Sigmoid colon (tissue), 7 donors: ENCODE results near the gene FBXL7. TPM values are rescaled to one million over a fixed set of nuclear protein-coding genes. Genes with fewer than 3 reads are reported as not detected.

ENCODE experiments used
- DNase-seq: peaks from one replicate; pipeline ENCODE4 v3.0.0-alpha.2; 2019
- H3K27ac ChIP-seq, 4 donors: fragments of 200-600 bp; sonication (generic); one replicate each; pipeline ENCODE4 v1.5.1; 2016 to 2019; ENCODE audit warnings: mild to moderate bottlenecking in 1 of 4
- H3K27me3 ChIP-seq, 3 donors: fragments of 200-600 bp; sonication (generic); one replicate each; pipeline ENCODE4 v1.5.1; 2019; ENCODE audit warnings: mild to moderate bottlenecking in 1 of 3
- H3K36me3 ChIP-seq, 4 donors: fragments of 200-600 bp; sonication (generic); one replicate each; pipeline ENCODE4 v1.5.1; 2016 to 2019
- H3K4me1 ChIP-seq, 4 donors: fragments of 200-600 bp; sonication (generic); one replicate each; pipeline ENCODE4 v1.5.1; 2017 to 2019
- H3K4me3 ChIP-seq, 4 donors: fragments of 200-600 bp; sonication (generic); one replicate each; pipeline ENCODE4 v1.5.1; 2017 to 2019; ENCODE audit warnings: mild to moderate bottlenecking in 2 of 4, moderate library complexity in 1 of 4
- H3K9me3 ChIP-seq, 4 donors: fragments of 200-600 bp in 3 of 4; sonication (generic) in 3 of 4; one replicate each; pipeline versions ENCODE4 v1.5.1 to v1.6.1; 2013 to 2019
- EP300 ChIP-seq, 4 donors: sonication (generic); formaldehyde crosslinking; IDR thresholded peaks; one replicate each; pipeline ENCODE4 v1.6.1; 2017; ENCODE audit warnings: antibody characterized with exemption in 4 of 4
- POLR2A ChIP-seq, 2 donors: fragments of 450-650 bp; IDR thresholded peaks; one replicate each; pipeline ENCODE4 v1.6.1; 2016; ENCODE audit warnings: antibody characterized with exemption in 2 of 2, mild to moderate bottlenecking in 2 of 2, moderate library complexity in 2 of 2
- POLR2AphosphoS5 ChIP-seq, 4 donors: sonication (generic); formaldehyde crosslinking; IDR thresholded peaks; one replicate each; pipeline ENCODE4 v1.6.1; 2017; ENCODE audit warnings: antibody characterized with exemption in 4 of 4
- WGBS, 2 donors: extraction: QIAGEN DNeasy Blood & Tissue Kit; methylation state at CpG; one replicate each; pipeline ENCODE4 v1.1.7; 2013; 5-methylcytosine and 5-hydroxymethylcytosine counted together
- intact Hi-C: fragments of 100-400 bp; cut with DNase I; formaldehyde crosslinking; loops from one replicate; pipeline ENCODE4 v1.15.1; 2023
- polyA plus RNA-seq, 3 donors: library from polyadenylated mRNA; stranded (reverse); fragments of 200-250 nt; gene quantifications; one replicate each; pipeline ENCODE4 v1.2.3, GENCODE V29; 2013
- total RNA-seq, 4 donors: library from RNA; depleted of rRNA; stranded (reverse); fragments of >200 nt; gene quantifications; one replicate each; pipeline ENCODE4 v1.1.0, GENCODE V29; 2016
- TF ChIP-seq, protein P1 (sequence below), 4 experiments: fragments of 450-650 bp in 3 of 4; fragments of 200-600 bp in 1 of 4; IDR thresholded peaks; one replicate each; pipeline ENCODE4 v1.5.1; 2016 to 2019; ENCODE audit warnings: antibody characterized with exemption in 4 of 4, mild to moderate bottlenecking in 3 of 4, moderate library complexity in 2 of 4
- donor health status: healthy with polysubstance abuse.
- donor health status: Bipolar disorder and iron deficiency.
- donor health status: healthy.

The FBXL7 gene
- total and polyA plus RNA-seq, 7 donors: 0.92 to 44.3 (median 18.2) TPM

DNA sequence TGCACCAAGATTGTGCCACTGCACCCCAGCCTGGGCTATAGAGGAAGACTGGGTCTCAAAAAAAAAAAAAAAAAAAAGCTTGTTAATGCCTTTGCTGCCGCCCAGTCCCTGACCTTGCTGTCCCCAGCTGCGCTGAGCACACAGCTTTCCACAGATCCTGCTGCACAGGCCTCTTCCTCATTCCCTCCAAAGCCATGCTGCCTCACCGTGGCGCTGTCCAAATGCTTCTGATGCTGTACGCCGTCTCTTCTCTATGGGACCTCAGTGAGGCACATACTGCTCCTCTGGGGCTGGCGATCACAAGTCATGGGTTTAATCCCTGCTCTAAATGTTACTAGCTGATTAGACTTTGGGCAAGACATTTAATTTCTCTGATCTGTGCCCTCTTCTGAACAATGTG is 234.1 kb downstream of the FBXL7 start:
- H3K4me1 ChIP-seq: peaks cover 0 to 42% (median 29%) of the 10 kb centered on the region in 4 donors
- no peak for TF ChIP-seq POLR2AphosphoS5 (IDR thresholded peaks at IDR 0.05)
- no peak for TF ChIP-seq EP300 (IDR thresholded peaks at IDR 0.05)
- TF ChIP-seq, protein P1, sequence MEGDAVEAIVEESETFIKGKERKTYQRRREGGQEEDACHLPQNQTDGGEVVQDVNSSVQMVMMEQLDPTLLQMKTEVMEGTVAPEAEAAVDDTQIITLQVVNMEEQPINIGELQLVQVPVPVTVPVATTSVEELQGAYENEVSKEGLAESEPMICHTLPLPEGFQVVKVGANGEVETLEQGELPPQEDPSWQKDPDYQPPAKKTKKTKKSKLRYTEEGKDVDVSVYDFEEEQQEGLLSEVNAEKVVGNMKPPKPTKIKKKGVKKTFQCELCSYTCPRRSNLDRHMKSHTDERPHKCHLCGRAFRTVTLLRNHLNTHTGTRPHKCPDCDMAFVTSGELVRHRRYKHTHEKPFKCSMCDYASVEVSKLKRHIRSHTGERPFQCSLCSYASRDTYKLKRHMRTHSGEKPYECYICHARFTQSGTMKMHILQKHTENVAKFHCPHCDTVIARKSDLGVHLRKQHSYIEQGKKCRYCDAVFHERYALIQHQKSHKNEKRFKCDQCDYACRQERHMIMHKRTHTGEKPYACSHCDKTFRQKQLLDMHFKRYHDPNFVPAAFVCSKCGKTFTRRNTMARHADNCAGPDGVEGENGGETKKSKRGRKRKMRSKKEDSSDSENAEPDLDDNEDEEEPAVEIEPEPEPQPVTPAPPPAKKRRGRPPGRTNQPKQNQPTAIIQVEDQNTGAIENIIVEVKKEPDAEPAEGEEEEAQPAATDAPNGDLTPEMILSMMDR (IDR thresholded peaks at IDR 0.05): no peak
- no peak for TF ChIP-seq POLR2A (IDR thresholded peaks at IDR 0.05)
- WGBS, 2 donors: 72 to 82% methylated on average over 7 of the region's 7 CpGs
- H3K27ac ChIP-seq: no peak overlapping the region
- H3K36me3 ChIP-seq: no peaks in the 10 kb centered on the region
- no peak overlapping the region for H3K4me3 ChIP-seq
- DNase-seq: no peak
- no peaks in the 10 kb centered on the region for H3K27me3 ChIP-seq
- H3K9me3 ChIP-seq: no peaks in the 10 kb centered on the region
- intact Hi-C loops: no loop called here

DNA sequence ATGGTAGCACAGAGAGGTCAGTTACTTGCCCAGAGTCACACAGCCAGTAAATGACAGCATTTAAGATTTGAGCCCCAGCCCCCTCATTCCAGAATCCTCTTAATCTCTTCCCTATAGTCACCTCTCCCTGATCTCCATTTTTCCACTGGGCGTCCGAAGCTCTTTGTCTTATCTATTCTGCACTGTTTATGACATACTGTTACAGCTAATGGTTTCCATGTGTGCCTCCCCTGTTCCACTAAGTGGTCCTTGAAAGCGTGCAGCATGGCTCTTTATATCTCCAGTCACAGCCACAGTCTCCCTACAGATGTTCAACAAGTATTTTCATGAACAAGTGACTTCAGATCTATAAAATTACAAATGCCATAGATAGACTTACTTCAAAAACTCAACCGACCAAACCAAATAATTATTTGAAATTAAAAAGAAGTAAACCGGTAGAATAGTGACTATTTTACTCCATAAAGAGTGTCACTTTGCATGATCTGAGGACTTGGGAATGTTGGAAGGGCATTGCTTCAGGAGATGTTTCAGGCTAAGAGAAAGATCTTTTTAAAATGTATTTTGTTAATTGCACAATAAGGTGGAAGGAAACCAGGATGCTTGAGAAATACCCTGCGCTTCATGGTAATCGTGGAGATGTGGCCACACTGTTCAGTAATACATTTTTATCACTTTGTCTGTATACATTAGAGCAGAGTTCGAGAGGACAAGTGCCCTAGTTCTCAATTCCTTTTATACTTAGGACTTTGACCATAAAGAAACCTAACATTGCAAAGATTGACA is 237.2 kb downstream of the FBXL7 start:
- Histone ChIP-seq H3K36me3 (no peaks in the 10 kb centered on the region), H3K27ac (no peak overlapping the region), H3K4me1 (peaks cover 0 to 37% (median 20%) of the 10 kb centered on the region in 4 donors), H3K27me3 (no peaks in the 10 kb centered on the region), H3K9me3 (no peaks in the 10 kb centered on the region), H3K4me3 (no peak overlapping the region)
- TF ChIP-seq POLR2AphosphoS5 (IDR thresholded peaks at IDR 0.05): no peak
- TF ChIP-seq, protein P1 (IDR thresholded peaks at IDR 0.05): no peak
- no peak for TF ChIP-seq POLR2A (IDR thresholded peaks at IDR 0.05)
- no peak for TF ChIP-seq EP300 (IDR thresholded peaks at IDR 0.05)
- intact Hi-C loops: no loop called here
- 64 to 66% methylated on average over 8 of the region's 8 CpGs for WGBS, 2 donors
- DNase-seq: no peak

DNA sequence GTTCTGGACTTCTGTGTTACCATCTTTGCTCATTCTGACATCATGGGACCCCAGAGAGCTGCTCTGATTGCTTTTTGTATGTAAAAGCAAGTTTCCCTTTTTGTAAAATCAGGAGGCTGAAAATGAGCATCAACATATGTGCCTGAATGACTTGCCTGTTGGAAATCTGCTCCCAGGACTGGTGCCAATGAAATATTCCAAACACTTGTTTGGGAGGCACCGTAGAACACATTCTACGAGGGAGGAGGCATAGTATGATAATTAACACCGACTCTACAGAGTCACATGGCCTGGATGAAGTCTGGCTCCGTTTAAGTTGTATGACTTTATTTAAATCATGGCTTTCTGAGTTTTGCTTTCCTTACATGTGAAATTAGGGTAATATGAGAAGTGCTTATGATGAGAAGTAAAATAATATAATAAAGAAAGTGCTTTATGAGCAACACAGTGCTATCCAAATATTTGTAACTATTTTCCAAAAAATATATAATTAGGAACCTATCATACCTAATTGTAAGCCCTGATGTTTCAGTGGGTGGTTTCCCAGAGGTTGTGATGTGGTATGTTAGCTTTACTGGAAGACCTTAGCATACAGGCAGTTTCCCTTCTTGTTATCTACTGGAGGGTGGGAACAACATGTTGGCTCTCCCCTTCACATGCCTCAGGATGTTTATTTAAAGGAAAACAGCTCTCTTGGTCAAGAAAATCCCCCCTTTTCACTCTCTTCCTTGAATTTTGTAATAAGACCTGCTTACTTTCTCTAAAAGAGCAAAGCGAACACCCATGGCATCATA is 238.1 kb downstream of the FBXL7 start:
- H3K27ac ChIP-seq: no peak overlapping the region
- TF ChIP-seq POLR2A (IDR thresholded peaks at IDR 0.05) (no peak), EP300 (IDR thresholded peaks at IDR 0.05) (no peak), POLR2AphosphoS5 (IDR thresholded peaks at IDR 0.05) (no peak)
- TF ChIP-seq, protein P1 (IDR thresholded peaks at IDR 0.05): no peak
- no peak overlapping the region for H3K4me3 ChIP-seq
- whole genome bisulfite sequencing, 2 donors: 63 to 74% methylated on average over 5 of the region's 5 CpGs
- H3K9me3 ChIP-seq: no peaks in the 10 kb centered on the region
- no peaks in the 10 kb centered on the region for H3K36me3 ChIP-seq
- H3K27me3 ChIP-seq: no peaks in the 10 kb centered on the region
- no peak for DNase-seq
- intact Hi-C loops: no loop called here
- H3K4me1 ChIP-seq: peaks cover 0 to 32% (median 17%) of the 10 kb centered on the region in 4 donors

DNA sequence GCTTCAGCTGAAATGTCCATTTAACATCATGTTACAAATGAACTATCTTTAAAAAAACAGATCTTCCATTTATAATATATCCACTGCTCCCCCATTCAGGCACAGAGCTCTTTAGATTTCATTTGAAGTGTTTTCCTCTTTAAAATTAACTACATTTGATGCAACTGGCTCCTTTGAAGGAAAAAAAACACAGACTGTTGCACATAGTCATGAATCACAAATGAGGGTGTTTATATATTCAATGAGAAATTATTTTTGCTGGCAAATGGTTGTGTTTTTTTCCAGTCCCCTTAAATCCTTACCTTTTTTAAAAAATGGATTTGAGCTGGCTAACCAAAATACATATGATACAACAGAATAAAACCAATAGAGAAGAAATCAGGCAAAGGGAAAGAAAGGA is 240.4 kb downstream of the FBXL7 start:
- Histone ChIP-seq H3K4me1 (peaks cover 0 to 32% (median 17%) of the 10 kb centered on the region in 4 donors), H3K36me3 (no peaks in the 10 kb centered on the region), H3K9me3 (no peaks in the 10 kb centered on the region), H3K27ac (no peak overlapping the region), H3K4me3 (no peak overlapping the region), H3K27me3 (no peaks in the 10 kb centered on the region)
- TF ChIP-seq POLR2AphosphoS5 (IDR thresholded peaks at IDR 0.05) (no peak), EP300 (IDR thresholded peaks at IDR 0.05) (no peak), POLR2A (IDR thresholded peaks at IDR 0.05) (no peak)
- TF ChIP-seq, protein P1 (IDR thresholded peaks at IDR 0.05): no peak
- no peak for DNase-seq
- intact Hi-C loops: no loop called here
